ENCODE measurements around the gene SRRM2.

SRRM2 gene

DNA sequence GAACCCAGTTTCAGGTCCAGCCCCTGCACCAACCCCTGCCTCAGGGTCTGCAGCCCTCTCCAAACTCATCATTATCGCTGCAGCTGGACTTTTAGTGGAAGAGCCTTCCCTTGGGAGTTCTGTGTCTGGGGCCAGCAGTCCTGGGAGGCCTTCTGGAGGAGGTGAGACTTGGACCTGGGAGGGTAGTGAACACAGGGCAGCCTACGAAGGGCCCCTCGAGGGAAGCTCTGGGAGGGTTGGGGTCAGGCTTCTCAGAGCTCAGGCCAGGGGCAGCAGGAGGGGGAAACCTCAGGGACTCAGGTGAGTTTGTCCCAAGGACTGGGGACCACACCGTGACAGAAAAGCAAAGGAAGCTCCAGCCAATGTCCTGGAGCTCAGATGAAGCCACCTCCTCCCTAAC lies 11.3 kb upstream of the SRRM2 start:
- no peak for DNase-seq

DNA sequence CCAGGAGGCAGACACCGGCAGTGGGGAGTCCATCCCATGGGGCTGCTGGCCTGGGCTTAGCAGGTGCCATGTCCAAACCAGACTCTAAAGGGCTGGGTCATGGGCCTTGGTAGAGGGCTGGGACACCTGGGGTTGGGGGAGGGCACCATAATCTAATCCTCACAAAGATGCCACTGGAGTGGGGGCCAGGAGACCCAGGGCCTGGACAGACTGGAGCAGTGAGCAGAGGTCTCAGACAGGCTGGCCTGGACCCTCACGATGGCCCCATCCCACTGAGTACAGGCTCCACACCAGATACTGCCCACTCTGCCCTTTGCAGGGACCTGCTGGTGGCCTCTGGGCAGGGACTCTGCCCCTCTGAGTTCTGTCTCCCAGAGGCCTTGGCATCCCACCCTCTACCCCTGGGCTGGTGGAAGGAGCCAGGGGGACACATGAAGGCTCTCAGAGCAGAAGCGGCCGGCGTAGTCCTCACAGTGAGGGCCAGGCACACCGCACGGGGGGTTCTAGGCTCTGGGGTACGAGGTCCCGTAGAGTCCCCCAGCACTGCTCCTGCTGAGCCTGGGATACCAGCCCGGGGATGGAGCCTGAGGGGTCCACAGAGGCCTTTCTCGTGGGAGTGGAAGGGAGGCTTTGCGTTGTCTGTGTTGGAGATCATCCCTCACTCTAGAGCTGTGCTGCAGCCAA lies 10.0 kb upstream of the SRRM2 start:
- no peak for DNase-seq

DNA sequence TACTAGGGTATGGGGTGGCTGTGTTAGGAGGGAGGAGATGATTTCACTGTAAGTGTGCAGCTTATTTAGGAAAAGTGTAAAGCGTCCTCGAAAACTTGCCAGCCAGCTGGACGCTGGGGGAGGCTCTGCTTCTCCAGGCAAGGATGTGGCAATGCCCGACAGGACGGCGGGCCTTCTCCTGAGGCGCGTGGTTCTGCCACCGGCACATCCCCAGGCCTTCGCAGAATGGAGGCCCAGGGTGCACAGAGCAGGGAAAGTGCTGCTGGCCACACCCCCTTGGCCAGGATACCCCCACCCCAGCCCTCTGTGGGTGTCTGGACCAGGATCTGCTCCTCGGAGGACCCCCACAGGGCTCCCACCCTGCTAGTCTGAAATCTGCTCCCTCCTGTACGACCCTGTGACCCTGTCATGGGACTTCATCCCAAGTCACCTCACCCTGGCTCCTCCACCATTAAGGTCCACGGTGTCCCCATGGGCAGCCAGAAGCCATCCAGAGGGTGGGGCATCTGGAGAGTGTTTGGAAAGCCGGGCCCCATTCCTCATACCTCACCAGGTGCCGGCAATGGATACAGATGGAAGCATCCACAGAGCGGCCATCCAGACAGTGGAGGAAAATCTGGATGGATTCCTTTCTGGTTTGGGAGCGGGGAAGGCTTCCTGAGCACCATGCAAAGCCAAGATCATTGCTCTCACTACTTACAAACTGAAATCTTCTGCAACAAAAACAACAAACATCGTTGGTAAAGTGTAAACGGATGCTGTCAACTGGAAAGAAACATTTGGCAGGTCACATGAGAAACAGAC lies 9.2 kb upstream of the SRRM2 start:
- DNase-seq: no peak

DNA sequence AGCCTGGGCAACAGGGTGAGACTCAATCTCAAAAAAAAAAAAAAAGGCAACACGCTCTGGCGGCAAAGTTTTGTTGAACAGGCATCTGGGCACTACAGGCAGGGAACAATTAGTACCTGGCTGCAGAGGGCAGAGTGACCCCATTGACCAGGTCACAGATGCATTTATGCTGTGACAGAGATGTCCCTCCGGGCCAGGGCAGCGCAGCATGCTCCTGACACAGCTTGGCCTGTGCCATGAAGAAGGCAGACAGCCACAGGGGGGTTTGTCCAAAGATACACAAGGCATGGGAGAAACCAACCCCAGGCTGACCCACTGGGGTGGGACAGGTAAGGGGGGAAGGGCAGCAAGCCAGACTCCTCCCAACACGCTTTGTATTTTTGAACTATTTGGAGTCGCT lies 7.7 kb upstream of the SRRM2 start:
- no peak for DNase-seq

DNA sequence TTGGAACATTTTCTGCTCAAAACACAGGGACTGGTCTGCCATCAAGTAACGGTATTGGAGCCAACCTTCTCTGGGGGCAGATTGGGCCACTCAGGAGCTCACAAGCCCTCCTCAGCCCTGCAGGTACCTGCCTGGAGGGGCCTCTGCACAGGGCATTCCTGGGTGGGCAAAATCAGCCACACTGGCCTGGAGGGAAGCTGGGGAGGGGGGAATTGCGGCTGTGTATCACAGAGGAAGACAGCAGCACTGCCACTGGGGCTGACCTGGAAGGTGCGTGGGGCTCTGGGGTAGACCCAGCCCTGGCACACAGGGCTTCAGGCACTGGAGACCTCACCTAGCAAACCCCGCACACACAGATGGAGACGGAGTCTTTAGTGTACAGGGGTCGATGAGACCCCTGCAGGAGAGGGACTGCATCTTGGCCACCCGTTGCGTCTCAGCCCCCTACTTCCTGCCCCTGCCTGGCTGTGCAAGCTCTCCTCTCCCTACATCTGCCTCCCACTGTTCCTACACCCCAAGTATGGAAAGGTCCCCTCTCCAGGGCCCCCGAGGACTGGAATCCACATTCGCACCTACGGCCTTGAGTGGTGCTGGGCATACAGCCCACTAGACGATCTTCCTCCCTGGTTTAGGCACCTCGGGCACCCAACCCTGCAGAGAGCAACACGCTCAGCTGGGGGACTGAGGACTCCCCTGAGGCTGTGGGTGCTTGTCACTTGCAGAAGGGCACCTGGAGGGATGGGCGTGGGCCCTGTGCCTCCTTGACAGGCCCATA lies 7.1 kb upstream of the SRRM2 start:
- no peak for DNase-seq

DNA sequence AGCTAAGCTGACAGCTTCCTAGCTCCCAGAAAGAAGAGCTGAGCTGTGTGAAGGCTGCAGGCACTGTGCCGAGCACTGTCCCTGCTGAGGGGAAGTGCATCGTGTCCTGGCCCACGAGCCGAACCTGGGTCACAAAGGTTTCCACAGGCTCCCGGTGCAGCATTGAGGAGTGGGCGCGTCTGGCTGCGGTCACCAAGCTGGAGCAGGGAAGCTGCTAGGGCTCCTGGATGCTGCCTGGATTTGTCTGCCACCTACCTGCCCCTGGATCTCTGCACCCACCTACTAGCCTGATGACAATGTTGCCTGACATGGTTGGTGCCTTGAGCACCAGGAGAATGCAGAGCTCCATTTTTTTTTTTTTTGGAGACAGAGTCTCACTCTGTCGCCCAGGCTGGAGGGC lies 6.5 kb upstream of the SRRM2 start:
- DNase-seq: no peak

DNA sequence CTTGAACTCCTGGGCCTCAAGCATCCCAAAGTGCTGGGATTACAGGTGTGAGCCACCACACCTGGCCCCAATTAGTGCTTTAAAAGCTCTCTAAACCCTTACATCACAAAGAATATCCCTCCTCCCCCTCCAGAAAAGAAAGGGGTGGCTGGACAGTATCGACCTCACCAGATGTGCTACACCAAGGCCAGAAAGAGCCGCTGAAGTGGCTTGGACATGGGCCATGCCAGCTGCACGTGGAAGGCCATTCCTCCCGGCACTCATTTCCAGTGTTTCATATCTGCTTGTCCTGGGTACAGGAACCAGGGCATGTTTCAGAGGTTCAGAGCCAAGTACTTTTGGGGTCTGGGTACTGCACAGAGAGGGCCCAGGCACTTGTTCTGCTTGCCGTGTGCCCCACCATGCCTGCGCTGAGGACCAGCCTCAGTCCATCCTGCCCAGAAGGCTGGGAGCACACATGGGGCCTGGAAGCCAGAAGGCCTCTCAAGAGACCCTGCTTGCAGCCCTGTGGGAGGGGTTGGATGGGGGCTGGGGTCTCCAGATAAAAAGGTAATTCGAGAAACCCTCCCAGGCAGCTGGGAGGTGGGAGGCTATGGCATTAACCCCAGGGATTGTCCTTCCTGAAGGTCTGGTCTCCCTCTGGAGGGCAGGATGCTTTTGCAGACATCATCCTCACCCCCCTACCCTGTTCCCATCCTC lies 3.5 kb upstream of the SRRM2 start:
- DNase-seq: no peak

DNA sequence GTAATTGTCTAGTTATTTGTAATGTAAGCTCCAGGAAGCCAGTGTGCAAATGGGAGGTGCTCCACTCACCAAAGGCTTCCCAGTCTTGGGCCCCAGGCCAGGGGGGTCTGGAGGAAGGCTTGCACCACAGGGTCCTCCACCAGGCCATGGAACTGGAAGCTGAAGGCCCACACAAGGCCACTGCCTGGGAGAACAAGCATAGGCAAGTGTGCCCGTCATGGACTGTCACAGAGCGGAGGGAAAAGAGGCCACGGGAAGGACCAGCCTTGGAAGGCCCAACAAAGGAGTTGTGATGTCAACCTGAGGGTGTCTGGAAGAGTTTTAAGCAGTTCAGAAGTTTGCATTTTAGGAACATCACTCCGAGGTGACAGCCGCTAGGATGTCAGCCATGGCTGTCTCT lies 3.0 kb upstream of the SRRM2 start:
- DNase-seq: no peak

DNA sequence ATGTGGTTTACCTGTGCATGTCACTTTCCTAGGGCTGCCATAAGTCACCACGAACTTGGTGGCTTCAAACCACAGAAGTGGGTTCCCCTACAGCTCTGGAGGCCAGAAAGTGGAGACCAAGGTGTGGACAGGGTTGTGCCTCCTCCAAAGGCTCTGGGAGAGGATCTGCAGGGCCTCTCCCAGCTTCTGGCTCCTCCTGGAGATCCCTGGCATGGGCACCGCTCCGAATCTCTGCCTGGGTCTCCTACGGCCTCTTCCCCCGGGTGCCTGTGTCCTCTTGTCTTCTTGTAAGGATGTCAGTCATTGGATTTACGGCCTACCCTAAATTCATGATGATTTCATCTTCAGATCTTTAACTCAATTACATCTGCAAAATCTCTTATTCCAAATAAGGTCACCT lies 2.5 kb upstream of the SRRM2 start:
- no peak for DNase-seq

DNA sequence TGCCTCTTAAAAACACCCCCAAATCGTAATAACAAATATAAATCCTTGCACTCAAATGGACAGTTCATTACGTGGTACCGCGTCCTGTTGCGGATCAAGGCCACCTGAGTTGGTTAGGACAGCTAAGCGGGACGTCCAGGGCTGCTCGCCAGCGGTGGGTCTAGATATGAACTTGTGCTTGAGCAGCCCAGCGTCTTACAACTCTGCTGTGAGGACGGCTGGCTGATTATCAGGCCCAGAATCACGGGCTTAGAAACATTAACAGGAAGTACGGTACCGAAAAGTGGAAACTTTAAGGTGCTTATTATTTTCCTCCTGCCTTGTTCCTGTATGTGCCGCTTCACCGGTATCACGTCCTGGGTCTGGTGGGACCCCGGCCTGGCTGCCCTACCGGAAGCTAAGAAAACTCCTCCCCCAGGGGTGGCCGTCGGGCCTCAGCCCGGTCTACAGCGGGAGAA lies 832 bp upstream of the SRRM2 start:
- no peak for DNase-seq

DNA sequence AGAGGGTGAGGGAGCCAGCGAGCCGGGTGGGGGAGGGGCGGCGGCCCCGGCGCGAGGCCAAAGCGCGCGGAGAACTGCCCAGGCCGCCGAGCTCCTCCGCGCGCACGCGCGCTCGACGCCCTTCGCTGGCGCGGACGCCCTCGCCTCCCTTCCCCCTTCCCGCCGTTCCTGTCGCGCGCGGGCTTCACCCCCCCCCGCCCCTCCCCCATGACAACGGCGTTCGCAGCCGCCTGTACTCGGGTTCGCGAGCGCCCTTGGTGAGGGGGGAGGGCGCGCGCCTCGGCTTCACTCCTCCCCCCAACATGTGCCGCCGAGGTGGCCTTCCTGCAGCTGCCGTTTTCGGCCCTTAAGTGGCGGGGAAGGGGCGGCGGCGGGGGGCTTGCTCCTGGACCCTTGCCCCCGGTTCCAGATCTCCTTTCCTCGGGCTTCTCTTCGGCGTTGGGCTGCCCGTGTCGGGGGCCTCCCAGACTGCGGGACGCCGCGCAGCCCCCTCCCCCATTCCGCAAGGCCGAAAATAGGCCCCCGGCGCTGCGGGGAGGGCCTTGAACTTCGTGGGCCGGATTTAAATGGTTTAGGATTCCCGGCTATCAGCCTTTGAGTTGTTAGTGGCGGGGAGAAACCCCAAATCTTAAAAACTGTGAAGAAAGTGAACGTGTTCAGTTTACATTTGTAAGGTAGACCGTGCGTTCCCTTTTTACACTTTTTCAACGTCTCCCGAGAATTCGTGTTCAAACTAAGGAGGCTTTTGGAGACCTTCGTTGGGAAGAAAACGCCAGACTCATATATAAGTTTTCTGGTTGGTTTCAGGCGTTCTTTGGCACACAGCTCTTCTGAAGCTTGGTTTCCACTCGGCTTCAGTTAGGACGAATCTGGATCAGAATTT lies 653 bp downstream of the SRRM2 start:
- DNase-seq: peak; percentile 87

DNA sequence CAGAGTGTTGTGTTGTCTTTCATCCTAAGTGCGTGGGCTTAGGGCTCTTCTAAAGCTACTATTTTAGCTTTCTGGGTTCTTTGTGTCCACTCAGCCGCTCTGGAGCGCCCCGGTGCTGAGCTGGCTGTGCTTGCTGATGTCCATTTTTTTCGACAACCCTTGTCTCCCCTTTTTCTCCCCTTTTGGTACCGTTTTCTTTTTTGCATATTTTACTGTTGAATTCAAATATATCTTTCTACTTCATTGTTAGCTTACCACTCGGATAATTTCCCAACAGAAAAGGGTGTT lies 1.2 kb downstream of the SRRM2 start:
- no peak for DNase-seq

DNA sequence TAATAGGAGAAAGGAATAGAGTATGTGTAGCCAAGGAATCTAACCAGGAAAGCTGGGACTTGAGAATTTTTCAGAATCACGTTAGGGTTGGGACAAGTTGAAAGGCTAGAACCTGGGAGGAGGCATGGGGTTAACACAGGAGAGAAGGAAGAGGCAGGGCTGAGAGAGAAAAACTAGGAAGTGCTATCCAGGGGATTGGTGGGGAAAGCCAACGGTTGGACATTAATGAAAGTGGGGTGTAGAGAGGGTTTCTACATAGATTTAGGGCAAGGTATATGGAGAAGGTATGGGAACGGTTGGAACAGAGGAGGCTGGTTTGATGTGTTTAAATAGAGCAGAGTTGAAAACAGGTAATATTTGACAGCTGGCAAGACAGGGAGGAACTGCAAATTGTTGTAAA lies 2.7 kb downstream of the SRRM2 start:
- no peak for DNase-seq

DNA sequence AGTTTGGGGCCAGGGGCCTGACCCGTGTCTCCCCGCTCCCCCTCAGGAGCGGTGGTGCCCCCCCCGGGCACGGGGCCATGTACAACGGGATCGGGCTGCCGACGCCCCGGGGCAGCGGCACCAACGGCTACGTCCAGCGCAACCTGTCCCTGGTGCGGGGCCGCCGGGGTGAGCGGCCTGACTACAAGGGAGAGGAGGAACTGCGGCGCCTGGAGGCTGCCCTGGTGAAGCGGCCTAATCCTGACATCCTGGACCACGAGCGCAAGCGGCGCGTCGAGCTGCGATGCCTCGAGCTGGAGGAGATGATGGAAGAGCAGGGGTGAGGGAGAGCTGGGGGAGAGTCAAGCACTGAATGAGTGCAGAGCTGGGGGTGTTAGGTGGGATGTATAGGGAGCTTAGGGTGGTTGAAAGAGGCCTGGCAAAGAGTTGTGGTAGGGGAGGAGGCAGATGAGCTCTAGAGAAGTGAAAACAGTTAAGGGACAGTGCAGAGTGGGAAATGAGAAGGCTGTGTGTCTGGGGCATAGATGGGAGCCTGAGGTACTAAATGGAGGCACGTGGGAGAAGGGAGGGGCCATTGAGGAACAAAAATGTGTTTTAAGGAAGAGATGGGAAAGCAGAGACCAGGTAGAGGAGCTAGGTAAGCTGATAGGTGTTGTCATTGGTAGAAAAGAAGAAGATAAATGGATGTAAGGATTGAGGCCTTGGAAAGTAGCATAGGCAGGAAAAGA lies 4.0 kb downstream of the SRRM2 start:
- DNase-seq: no peak

DNA sequence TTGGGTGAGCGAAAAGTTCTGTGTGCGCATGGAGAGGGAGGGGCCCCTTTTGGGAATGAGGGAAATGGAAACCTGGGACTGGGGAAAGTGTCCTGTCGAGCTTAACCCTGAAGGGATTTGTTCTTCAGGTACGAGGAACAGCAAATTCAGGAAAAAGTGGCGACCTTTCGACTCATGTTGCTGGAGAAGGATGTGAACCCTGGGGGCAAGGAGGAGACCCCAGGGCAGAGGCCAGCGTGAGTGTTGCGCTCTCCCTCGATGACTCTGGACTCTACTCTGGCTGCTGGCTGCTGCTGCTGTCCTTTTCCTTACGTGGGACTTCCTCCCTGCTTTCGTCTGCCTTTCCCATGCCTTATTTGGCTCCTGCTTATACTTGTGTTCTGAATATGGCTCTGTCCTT lies 4.9 kb downstream of the SRRM2 start:
- no peak for DNase-seq

DNA sequence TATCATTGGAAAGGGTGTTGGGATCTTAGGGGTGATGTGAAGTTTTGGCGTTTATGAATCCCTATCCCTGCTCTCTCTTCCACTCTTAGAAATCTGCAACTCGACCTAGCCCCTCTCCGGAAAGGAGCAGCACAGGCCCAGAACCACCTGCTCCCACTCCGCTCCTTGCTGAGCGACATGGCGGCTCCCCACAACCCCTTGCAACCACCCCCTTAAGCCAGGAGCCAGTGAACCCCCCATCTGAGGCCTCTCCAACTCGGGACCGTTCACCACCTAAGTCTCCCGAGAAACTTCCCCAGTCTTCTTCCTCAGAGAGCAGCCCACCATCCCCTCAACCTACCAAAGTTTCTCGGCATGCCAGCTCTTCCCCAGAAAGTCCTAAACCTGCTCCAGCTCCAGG lies 9.0 kb downstream of the SRRM2 start:
- no peak for DNase-seq

DNA sequence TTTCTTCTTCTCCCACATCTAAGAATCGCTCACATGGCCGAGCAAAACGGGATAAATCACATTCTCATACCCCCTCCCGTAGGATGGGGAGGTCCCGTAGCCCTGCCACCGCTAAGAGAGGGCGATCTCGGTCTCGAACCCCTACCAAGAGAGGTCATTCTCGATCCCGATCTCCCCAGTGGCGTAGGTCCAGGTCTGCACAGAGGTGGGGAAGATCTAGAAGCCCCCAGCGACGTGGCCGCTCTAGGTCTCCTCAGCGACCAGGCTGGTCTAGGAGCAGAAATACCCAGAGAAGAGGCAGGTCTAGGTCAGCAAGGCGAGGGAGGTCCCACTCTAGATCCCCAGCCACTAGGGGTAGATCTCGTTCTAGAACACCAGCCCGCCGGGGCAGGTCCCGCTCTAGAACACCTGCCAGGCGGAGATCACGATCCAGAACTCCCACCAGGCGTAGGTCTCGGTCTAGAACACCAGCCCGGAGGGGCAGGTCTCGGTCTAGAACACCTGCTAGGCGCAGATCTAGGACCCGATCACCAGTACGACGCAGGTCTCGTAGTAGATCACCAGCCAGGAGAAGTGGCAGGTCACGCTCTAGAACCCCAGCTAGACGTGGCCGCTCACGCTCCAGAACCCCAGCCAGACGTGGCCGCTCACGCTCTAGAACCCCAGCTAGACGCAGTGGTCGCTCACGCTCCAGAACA lies 9.6 kb downstream of the SRRM2 start:
- DNase-seq: no peak

DNA sequence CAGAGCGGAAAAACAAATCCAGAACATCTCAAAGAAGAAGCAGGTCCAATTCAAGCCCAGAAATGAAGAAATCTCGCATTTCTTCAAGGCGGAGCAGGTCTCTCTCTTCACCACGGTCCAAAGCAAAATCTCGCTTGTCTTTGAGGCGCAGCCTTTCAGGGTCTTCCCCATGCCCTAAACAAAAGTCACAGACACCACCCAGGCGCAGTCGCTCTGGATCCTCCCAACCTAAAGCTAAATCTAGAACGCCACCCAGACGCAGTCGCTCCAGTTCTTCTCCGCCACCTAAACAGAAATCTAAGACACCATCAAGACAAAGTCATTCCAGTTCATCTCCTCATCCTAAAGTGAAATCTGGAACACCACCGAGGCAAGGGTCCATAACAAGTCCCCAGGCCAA lies 10.3 kb downstream of the SRRM2 start:
- DNase-seq: no peak

DNA sequence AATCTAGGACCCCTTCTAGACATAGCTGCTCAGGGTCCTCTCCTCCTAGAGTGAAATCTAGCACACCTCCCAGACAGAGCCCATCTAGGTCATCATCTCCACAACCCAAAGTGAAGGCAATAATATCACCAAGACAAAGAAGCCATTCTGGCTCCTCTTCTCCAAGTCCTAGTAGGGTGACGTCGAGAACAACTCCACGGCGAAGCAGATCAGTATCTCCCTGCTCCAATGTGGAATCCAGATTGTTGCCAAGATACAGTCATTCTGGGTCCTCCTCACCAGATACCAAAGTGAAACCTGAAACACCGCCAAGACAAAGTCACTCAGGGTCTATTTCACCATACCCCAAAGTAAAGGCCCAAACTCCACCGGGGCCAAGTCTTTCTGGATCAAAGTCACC lies 10.7 kb downstream of the SRRM2 start:
- DNase-seq: no peak

DNA sequence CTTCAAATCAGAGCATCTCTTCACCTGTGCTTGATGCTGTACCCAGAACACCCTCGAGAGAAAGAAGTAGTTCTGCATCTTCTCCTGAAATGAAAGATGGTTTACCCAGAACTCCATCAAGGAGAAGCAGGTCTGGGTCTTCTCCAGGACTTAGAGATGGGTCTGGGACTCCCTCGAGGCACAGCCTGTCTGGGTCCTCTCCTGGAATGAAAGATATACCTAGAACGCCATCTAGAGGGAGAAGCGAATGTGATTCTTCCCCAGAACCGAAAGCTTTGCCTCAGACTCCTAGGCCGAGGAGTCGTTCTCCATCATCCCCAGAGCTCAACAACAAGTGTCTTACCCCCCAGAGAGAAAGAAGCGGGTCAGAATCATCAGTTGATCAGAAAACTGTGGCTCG lies 12.3 kb downstream of the SRRM2 start:
- DNase-seq: no peak
